Fibroblast of skin of left biceps (primary cell): ENCODE data around the gene ZNF358.

Experiments
- DNase-seq, 2 experiments: peaks; one replicate each; pipeline ENCODE4 v3.0.0-alpha.2; 2013; ENCODE audit warnings: low read depth in 2 of 2

ZNF358 gene

GRCh38 chr19:7559102-7559501 lies 43.2 kb downstream of the ZNF358 start:
- DNase-seq = no peak

GRCh38 chr19:7560255-7560654 lies 44.4 kb downstream of the ZNF358 start:
- DNase-seq = no peak

- no peak for DNase-seq
Observed at GRCh38 chr19:7561325-7561724, 45.4 kb downstream of the ZNF358 start.

GRCh38 chr19:7562646-7563393 lies 46.9 kb downstream of the ZNF358 start:
- DNase-seq = no peak

GRCh38 chr19:7564866-7565265 lies 49.0 kb downstream of the ZNF358 start:
- DNase-seq = no peak

GRCh38 chr19:7565332-7565731 lies 49.4 kb downstream of the ZNF358 start:
- no peak for DNase-seq
